ENCODE results near the gene ROS1.

- TF ChIP-seq, protein P1, sequence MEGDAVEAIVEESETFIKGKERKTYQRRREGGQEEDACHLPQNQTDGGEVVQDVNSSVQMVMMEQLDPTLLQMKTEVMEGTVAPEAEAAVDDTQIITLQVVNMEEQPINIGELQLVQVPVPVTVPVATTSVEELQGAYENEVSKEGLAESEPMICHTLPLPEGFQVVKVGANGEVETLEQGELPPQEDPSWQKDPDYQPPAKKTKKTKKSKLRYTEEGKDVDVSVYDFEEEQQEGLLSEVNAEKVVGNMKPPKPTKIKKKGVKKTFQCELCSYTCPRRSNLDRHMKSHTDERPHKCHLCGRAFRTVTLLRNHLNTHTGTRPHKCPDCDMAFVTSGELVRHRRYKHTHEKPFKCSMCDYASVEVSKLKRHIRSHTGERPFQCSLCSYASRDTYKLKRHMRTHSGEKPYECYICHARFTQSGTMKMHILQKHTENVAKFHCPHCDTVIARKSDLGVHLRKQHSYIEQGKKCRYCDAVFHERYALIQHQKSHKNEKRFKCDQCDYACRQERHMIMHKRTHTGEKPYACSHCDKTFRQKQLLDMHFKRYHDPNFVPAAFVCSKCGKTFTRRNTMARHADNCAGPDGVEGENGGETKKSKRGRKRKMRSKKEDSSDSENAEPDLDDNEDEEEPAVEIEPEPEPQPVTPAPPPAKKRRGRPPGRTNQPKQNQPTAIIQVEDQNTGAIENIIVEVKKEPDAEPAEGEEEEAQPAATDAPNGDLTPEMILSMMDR (IDR thresholded peaks at IDR 0.05), result no peak
- no peak for TF ChIP-seq EZH2 (IDR thresholded peaks at IDR 0.05; ENCODE audit: borderline replicate concordance, insufficient read depth, low read depth, low read length, poor library complexity, severe bottlenecking)
Observed at GRCh38 chr6:117409420-117409819, 16.3 kb downstream of the ROS1 start.

Data from B cell (primary cell).